ENCODE measurements around the gene MUC3A.
"Not testable (repeated sequence)": the region's sequence is repeated elsewhere in the genome, so short reads cannot be mapped to it uniquely, and the experiment has no call there.

GRCh38 chr7:100998530-100998929, 49.2 kb downstream of the MUC3A start:
- TF ChIP-seq EP300 (IDR thresholded peaks at IDR 0.05); CTCF (IDR thresholded peaks at IDR 0.05); POLR2AphosphoS5 (IDR thresholded peaks at IDR 0.05); POLR2A (IDR thresholded peaks at IDR 0.05; ENCODE audit: low read depth): not testable (repeated sequence)

Measured in esophagus muscularis mucosa (tissue), 4 donors.